Loucy (cell line): ENCODE data around the gene RSRC1.

ENCODE experiments used
- H2AFZ ChIP-seq: fragments of 200-600 bp; sonication (generic); 2 replicates; pipeline ENCODE4 v1.6.0; 2016; ENCODE audit warnings: antibody characterized with exemption, mild to moderate bottlenecking, low read length, moderate library complexity
- H3F3A ChIP-seq: fragments of 200-600 bp; 2 replicates; pipeline ENCODE4 v1.6.0; 2016; ENCODE audit warnings: antibody characterized with exemption, low read depth, mild to moderate bottlenecking
- H3K27me3 ChIP-seq: fragments of 200-600 bp; sonication (generic); 2 replicates; pipeline ENCODE4 v1.6.1; 2014; ENCODE audit warnings: low read length, mild to moderate bottlenecking; ENCODE audit not compliant: insufficient read depth, poor library complexity, severe bottlenecking
- H3K36me3 ChIP-seq: fragments of 200-600 bp; sonication (generic); 2 replicates; pipeline ENCODE4 v1.6.1; 2016; ENCODE audit warnings: low read length; ENCODE audit not compliant: insufficient read depth
- H3K4me1 ChIP-seq: fragments of 200-600 bp; sonication (generic); 2 replicates; pipeline ENCODE4 v1.5.1; 2014; ENCODE audit warnings: low read length, mild to moderate bottlenecking; ENCODE audit not compliant: insufficient read depth, poor library complexity, severe bottlenecking
- H3K4me2 ChIP-seq: fragments of 200-600 bp; sonication (generic); 2 replicates; pipeline ENCODE4 v1.6.0; 2014; ENCODE audit warnings: antibody characterized with exemption, low read length, low read depth, mild to moderate bottlenecking; ENCODE audit not compliant: poor library complexity, severe bottlenecking
- H3K4me3 ChIP-seq: fragments of 200-600 bp; sonication (generic); 2 replicates; pipeline ENCODE4 v1.5.1; 2014; ENCODE audit warnings: low read length, mild to moderate bottlenecking, mixed read lengths; ENCODE audit not compliant: poor library complexity, severe bottlenecking
- H3K79me2 ChIP-seq: fragments of 200-600 bp; sonication (generic); 2 replicates; pipeline ENCODE4 v1.6.1; 2014; ENCODE audit warnings: low read length; ENCODE audit not compliant: insufficient read depth
- H3K9ac ChIP-seq: fragments of 200-600 bp; sonication (generic); 2 replicates; pipeline ENCODE4 v1.6.0; 2014; ENCODE audit warnings: mild to moderate bottlenecking, low read depth, low read length, moderate library complexity; ENCODE audit not compliant: poor library complexity, severe bottlenecking
- H3K9me2 ChIP-seq: fragments of 200-600 bp; sonication (generic); replicated peaks from 2 replicates; pipeline ENCODE4 v1.6.1; 2016; ENCODE audit warnings: low read depth, low read length, mixed read lengths
- H3K9me3 ChIP-seq: fragments of 200-600 bp; sonication (generic); 2 replicates; pipeline ENCODE4 v1.6.1; 2014; ENCODE audit warnings: mild to moderate bottlenecking, antibody characterized with exemption, low read length, low read depth; ENCODE audit not compliant: insufficient read depth
- H4K20me1 ChIP-seq: fragments of 200-600 bp; sonication (generic); 2 replicates; pipeline ENCODE4 v1.6.0; 2014; ENCODE audit warnings: antibody characterized with exemption, low read length, mild to moderate bottlenecking; ENCODE audit not compliant: insufficient read depth, poor library complexity, severe bottlenecking
- CTCF ChIP-seq: fragments of 200-600 bp; sonication (generic); conservative IDR thresholded peaks from 2 replicates; pipeline ENCODE4 v1.5.1; 2014; ENCODE audit warnings: mild to moderate bottlenecking, antibody characterized with exemption, low read length
- EZH2phosphoT487 ChIP-seq: fragments of 200-600 bp; IDR thresholded peaks from 2 replicates; pipeline ENCODE4 v1.6.1; 2018; ENCODE audit warnings: antibody characterized with exemption, mild to moderate bottlenecking, moderate library complexity, borderline replicate concordance

Gene RSRC1

GRCh38 chr3:158159714-158160113, 49.8 kb downstream of the RSRC1 start:
- Histone ChIP-seq H3K79me2 (peaks cover 10% of the 10 kb centered on the region; the same call in 1 of the 2 replicates), H3K36me3 (peaks cover 9% of the 10 kb centered on the region; the same call in 1 of the 2 replicates), H2AFZ (no peak overlapping the region), H3F3A (no peaks in the 10 kb centered on the region), H3K4me3 (no peak overlapping the region), H3K9ac (no peak overlapping the region), H3K9me3 (no peaks in the 10 kb centered on the region; the same call in 1 of the 2 replicates), H4K20me1 (peaks cover 2% of the 10 kb centered on the region), H3K27me3 (no peaks in the 10 kb centered on the region), H3K4me1 (no peaks in the 10 kb centered on the region), H3K9me2 (no peaks in the 10 kb centered on the region), H3K4me2 (no peak overlapping the region)
- TF ChIP-seq CTCF: no peak
- no peak for TF ChIP-seq EZH2phosphoT487

DNA sequence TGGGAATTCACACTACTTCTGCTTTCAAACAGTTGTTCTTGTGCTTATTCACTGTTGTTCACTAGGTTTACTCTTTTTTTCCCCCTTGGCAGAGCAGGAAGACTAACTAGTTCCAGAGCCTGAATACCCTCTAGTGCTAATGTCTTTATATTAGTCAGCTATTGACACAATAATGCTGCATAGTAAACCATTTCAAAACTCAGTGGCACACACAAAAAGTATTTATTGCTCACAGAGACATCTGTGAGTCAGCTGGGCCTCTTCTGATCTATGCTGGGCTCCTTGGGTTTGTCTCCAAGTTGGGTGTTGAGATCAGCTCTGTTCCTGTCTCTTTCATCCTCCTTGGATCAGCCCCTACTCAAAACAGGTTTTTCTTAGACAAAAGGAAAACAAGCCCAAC, 51.1 kb downstream of the RSRC1 start:
- peaks cover 8% of the 10 kb centered on the region for H4K20me1 ChIP-seq
- no peak overlapping the region for H3K4me3 ChIP-seq
- peaks cover 1% of the 10 kb centered on the region; the same call in 1 of the 2 replicates for H3K36me3 ChIP-seq

DNA sequence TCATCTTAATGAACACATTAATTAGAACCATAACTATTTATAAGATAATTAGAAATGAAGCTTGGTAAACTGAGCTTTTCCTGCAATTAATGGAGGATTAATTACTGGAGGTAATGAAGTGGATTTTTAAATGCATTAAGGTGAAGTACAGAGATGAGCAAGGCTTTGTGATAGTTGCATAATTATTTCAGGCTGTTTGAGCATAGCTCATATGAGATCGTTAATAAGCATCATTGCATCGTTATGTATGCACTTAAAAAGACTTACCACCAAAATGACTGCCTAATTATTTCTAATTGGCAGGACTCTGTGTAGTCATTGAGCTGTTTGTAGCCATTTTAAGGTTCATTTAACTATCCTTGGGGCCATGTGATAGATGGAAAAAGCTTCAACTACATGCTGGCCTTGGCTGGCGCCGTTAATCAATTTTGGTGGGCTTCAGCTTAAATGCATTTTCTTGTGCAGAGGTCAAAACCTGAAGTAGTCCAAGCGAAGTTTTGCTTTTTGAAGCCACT, 55.3 kb downstream of the RSRC1 start:
- Histone ChIP-seq H3K4me3 (no peak overlapping the region), H3K9me3 (no peaks in the 10 kb centered on the region), H3K4me2 (no peak overlapping the region), H3K79me2 (peaks cover 10% of the 10 kb centered on the region; the same call in 1 of the 2 replicates), H3K9me2 (no peaks in the 10 kb centered on the region), H2AFZ (no peak overlapping the region), H4K20me1 (peaks cover 49% of the 10 kb centered on the region), H3F3A (no peaks in the 10 kb centered on the region), H3K36me3 (no peaks in the 10 kb centered on the region), H3K4me1 (peaks cover 23% of the 10 kb centered on the region), H3K9ac (no peak overlapping the region), H3K27me3 (no peaks in the 10 kb centered on the region)
- TF ChIP-seq EZH2phosphoT487 (no peak), CTCF (no peak)

More for the DNA sequence above, 51.1 kb downstream of the RSRC1 start:
- no peaks in the 10 kb centered on the region for H3F3A ChIP-seq
- no peaks in the 10 kb centered on the region for H3K27me3 ChIP-seq
- H2AFZ ChIP-seq: no peak overlapping the region
- no peaks in the 10 kb centered on the region for H3K9me3 ChIP-seq
- H3K9ac ChIP-seq: no peak overlapping the region
- no peak overlapping the region for H3K4me2 ChIP-seq
- peaks cover 15% of the 10 kb centered on the region; the same call in 1 of the 2 replicates for H3K79me2 ChIP-seq
- TF ChIP-seq EZH2phosphoT487: no peak
- TF ChIP-seq CTCF: no peak
- H3K4me1 ChIP-seq: no peaks in the 10 kb centered on the region
- H3K9me2 ChIP-seq: no peaks in the 10 kb centered on the region
